GM18907 (cell line): ENCODE measurements around the gene EFCAB6.

Experiments used
- ATAC-seq: cut with Tn5 transposase; IDR thresholded peaks from one replicate; pipeline ENCODE4 v1.9.1; 2021; ENCODE audit warnings: mild to moderate bottlenecking, moderate library complexity; ENCODE audit not compliant: unreplicated experiment

Gene EFCAB6

GRCh38 chr22:43534916-43535315 lies 277.2 kb downstream of the EFCAB6 start:
- ATAC-seq, result no peak

DNA sequence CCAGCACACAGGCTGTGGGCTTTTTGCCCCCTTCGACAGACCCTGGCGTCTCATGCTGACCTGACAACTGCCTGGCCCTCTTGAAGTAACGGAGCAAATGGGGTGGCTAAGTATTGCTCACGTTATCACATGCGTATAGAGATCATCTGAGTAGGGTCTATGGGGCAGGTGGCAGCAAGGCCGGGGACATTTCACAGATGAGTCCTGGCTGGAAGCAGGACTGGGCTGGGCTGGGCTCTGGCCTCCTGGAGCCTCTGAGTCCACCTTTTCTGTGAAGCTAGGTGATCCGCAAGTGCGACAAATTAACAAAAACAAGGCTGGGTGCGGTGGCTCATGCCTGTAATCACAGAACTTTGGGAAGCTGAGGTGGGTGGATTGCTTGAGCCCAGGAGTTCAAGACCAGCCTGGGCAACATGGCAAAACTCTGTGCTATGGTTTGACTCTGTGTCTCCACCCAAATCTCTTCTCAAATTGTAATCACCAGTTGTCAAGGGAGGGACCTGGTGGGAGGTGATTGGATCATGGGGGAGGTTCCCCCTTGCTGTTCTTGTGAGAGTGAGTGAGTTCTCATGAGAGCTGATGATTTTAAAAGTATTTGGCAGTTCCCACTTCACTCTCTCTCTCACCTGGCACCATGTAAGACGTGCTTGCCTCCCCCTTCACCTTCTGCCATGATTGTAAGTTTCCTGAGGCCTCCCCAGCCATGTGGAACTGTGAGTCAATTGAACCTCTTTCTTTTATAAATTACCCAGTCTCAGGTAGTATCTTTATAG lies 278.3 kb downstream of the EFCAB6 start:
- no peak for ATAC-seq

GRCh38 chr22:43533156-43533530 lies 279.0 kb downstream of the EFCAB6 start:
- ATAC-seq, result no peak

DNA sequence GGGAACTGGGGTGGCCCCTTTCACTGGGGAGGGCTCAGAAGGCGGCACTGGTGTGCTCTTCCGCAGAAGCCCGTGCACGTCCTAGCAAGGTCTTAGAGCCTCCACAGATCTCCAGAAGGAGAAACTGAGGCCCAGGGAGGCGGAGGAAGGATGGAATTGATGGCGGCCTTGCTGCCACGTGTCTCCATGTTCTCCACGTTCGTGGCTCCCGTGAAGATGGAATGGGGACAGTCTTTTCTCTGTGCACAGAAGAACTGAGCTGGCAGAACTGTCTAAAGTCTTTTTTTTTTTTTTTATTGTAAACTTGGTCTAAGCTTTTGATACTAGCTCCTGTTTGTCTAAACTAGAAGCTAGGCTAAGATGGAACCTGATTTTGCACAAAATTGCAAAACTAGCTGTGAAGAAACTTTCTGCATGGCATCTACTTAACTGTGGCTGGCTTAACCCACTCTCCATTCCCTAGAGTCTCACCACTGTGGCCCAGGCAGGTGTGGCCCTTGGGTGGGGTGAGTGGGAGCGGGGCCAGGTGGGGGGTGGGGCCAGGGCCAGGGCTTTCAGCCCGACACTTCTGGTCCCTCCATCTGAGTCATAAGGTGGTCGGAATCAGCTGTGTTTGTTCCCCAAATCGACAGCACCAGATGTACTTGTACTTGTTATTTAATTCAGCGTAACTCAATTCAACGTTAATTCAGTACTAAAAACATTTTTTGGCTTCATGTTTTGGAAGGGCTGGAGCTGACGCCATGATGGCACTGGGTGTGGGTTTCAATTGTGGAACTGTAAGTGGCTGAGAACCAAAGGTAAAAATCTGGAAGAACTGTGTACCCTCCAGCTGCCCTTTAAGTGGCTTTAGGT lies 279.6 kb downstream of the EFCAB6 start:
- ATAC-seq, result no peak

DNA sequence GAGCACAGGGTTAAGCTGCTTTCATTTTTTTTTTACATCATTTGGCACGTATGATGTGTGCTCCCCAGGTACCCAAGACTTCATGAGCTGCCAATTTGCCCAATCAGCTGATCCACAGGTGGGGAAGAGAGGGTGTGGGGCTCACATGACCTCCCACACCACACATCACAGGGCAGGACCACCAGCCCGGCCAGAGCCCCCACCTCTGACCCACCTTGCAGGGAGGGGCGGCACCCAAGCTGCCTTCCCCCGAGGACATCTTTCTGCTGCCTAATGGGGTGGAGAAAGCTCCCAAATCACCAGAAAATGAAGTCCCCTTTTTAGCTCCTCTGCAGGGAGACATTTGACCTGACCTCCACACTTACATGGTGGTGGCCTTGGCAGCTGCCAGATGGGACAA lies 280.5 kb downstream of the EFCAB6 start:
- ATAC-seq, result no peak

- no peak for ATAC-seq
Observed at GRCh38 chr22:43530349-43531201, 281.5 kb downstream of the EFCAB6 start.

GRCh38 chr22:43529934-43530333 lies 282.2 kb downstream of the EFCAB6 start:
- no peak for ATAC-seq

DNA sequence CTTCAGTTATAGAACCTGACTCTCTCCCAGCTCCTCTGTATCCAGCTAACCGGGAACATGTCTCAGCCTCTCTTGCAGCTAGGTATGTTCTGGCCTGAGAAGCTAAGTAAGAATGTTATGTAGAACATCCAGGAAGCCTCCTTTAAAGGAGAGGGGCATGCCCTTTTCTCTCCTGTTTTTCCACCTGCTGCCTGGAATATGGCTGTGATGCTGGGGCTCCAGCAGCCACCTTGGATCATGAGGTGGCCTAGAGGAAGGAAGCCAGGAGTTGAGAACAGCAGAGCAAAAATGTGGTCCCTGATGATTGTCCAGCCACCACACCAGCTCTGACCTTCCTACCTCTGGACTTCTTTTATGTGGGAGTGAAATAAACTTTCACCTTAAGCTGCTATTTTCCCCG lies 282.6 kb downstream of the EFCAB6 start:
- no peak for ATAC-seq

- ATAC-seq, result no peak
Observed at GRCh38 chr22:43528601-43529360, 283.3 kb downstream of the EFCAB6 start.

GRCh38 chr22:43526946-43527345 lies 285.2 kb downstream of the EFCAB6 start:
- no peak for ATAC-seq

DNA sequence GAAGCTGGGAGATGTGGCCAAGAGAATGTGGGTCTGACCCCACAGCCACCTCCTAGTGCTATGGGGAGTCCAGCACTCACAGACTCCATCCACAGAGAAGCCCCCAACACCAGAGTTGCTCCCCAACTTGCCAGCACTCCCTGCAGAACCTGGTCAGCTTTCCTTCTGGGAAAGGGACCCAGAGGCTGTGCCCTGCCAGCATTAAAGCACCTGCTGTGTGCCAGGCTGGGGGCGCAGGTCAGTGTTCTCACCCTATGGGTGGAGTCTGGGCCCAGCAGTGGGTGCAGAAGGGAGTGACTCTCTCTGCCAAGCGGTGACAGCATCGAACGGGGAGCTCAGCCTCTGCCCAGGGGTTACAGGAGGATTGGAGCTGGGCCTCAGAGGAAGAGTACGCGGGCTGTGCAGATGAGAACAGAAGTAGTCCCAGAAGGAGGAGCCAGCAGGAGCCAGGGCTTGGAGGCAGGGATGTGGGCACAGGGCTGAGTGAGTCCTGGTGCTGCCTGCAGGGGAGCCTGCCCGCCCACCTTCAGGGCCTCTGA lies 285.9 kb downstream of the EFCAB6 start:
- ATAC-seq, result no peak

GRCh38 chr22:43521716-43522115 lies 290.4 kb downstream of the EFCAB6 start:
- ATAC-seq, result no peak

DNA sequence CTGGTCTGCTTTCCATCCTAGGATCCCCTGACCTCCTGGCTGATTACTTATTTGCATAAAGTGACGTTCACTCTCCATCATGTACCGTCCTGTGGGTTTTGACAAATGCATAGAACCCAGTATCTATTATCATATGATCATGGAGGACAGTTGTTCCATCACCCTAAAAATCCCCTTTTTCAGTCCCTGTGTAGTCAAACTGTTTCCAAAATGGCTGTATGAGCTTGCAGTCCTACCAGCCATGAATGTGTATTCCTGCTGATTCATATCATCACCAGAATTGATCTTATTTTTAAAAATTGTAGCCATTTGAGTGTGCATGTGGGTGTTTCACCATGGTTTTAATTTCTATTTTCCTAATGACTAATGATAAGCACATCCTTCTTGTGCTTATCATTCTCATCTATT lies 291.5 kb downstream of the EFCAB6 start:
- no peak for ATAC-seq

GRCh38 chr22:43516996-43517635 lies 295.0 kb downstream of the EFCAB6 start:
- no peak for ATAC-seq

- ATAC-seq, result no peak
Observed at GRCh38 chr22:43516386-43516785, 295.7 kb downstream of the EFCAB6 start.

DNA sequence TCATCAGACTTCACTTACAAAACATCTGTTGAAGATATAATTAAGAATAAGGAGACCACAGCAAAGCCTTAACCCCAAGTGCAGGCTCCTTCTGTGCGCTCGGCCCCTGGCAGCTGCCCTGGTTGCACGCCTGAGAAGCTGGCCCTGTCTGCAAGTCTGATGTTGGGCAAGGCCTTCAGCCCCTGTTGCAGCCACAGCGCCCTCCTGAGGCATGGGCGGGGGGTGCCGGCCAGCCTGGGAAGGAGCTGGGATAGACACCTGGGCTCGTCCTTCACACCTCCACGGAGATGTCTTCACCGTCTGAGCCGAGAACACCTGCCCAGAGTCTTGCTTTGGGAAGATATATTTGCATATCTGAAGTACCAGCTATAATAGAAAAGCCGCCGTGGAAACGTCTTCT lies 296.2 kb downstream of the EFCAB6 start:
- ATAC-seq, result no peak

- ATAC-seq, result no peak
Observed at GRCh38 chr22:43515411-43515810, 296.7 kb downstream of the EFCAB6 start.

- ATAC-seq, result no peak
Observed at GRCh38 chr22:43514476-43515157, 297.5 kb downstream of the EFCAB6 start.

DNA sequence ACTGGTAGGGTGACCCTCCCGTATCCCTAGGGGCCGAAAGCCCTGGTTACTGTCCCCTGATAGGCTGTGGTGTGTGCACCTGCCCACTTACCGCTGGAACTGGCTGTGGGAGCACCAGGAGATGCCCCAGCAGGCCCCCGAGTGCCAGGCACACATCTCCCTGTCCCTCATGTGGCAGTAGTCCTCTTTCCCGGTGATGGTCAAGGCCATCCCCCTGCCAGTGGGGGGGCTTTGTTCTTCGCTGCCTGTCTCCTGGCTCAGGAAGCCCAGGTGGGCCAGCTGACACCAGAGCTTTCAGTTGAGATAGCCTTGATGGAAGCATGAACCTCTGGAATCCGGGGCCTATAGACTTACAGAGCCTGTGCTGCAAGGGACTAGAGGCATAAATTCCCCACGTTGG lies 299.8 kb downstream of the EFCAB6 start:
- ATAC-seq, result no peak
